ENCODE results near the gene LYZL1. TPM values are rescaled to one million over a fixed set of nuclear protein-coding genes. Genes with fewer than 3 reads are reported as not detected.

LYZL1 gene
- total RNA-seq, 1 experiment from 2014 or later: not detected

- CTCF ChIA-PET: no interaction called here
- DNase-seq: no peak
- Histone ChIP-seq H3K4me3 (no peak overlapping the region), H3K4me2 (no peak overlapping the region), H3K27ac (no peak overlapping the region), H4K20me1 (ENCODE audit: insufficient read depth) (no peaks in the 10 kb centered on the region), H3K9me2 (ENCODE audit: insufficient read depth) (no peaks in the 10 kb centered on the region), H3K9me3 (ENCODE audit: insufficient read depth, low read depth) (no peaks in the 10 kb centered on the region), H3K36me3 (ENCODE audit: low read depth) (no peaks in the 10 kb centered on the region), H3K79me2 (ENCODE audit: low read depth) (no peaks in the 10 kb centered on the region), H3F3A (ENCODE audit: insufficient read depth, low read depth) (peaks cover 5% of the 10 kb centered on the region; the same call in 1 of the 2 replicates), H2AFZ (no peak overlapping the region), H3K4me1 (replicated peaks; ENCODE audit: insufficient read depth) (peaks cover 33% of the 10 kb centered on the region), H3K27me3 (ENCODE audit: insufficient read depth, low read depth) (peaks cover 3% of the 10 kb centered on the region; the same call in 1 of the 2 replicates)
- TF ChIP-seq, protein P1, sequence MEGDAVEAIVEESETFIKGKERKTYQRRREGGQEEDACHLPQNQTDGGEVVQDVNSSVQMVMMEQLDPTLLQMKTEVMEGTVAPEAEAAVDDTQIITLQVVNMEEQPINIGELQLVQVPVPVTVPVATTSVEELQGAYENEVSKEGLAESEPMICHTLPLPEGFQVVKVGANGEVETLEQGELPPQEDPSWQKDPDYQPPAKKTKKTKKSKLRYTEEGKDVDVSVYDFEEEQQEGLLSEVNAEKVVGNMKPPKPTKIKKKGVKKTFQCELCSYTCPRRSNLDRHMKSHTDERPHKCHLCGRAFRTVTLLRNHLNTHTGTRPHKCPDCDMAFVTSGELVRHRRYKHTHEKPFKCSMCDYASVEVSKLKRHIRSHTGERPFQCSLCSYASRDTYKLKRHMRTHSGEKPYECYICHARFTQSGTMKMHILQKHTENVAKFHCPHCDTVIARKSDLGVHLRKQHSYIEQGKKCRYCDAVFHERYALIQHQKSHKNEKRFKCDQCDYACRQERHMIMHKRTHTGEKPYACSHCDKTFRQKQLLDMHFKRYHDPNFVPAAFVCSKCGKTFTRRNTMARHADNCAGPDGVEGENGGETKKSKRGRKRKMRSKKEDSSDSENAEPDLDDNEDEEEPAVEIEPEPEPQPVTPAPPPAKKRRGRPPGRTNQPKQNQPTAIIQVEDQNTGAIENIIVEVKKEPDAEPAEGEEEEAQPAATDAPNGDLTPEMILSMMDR (conservative IDR thresholded peaks at IDR 0.05): no peak
- TF ChIP-seq EZH2 (IDR thresholded peaks at IDR 0.05; ENCODE audit: low read depth): no peak
- POLR2A ChIA-PET (ENCODE audit: unreplicated experiment): no interaction called here
- intact Hi-C loops (cut with micrococcal nuclease; ENCODE audit: unreplicated experiment): no loop called here
- BruUV-seq (replicated peaks): no TSS peak
These were observed 32.8 kb downstream of the LYZL1 start for GRCh38 chr10:29321656-29322055.

GRCh38 chr10:29322918-29323317 lies 34.0 kb downstream of the LYZL1 start:
- no TSS peak for BruUV-seq (replicated peaks)
- Histone ChIP-seq H3K36me3 (ENCODE audit: low read depth) (no peaks in the 10 kb centered on the region), H3K27ac (no peak overlapping the region), H3K4me1 (replicated peaks; ENCODE audit: insufficient read depth) (peaks cover 24% of the 10 kb centered on the region), H3K9me3 (ENCODE audit: insufficient read depth, low read depth) (no peaks in the 10 kb centered on the region), H4K20me1 (ENCODE audit: insufficient read depth) (no peaks in the 10 kb centered on the region), H3K4me3 (no peak overlapping the region), H3K27me3 (ENCODE audit: insufficient read depth, low read depth) (peaks cover 3% of the 10 kb centered on the region; the same call in 1 of the 2 replicates), H3F3A (ENCODE audit: insufficient read depth, low read depth) (no peaks in the 10 kb centered on the region), H3K9me2 (ENCODE audit: insufficient read depth) (no peaks in the 10 kb centered on the region), H3K79me2 (ENCODE audit: low read depth) (no peaks in the 10 kb centered on the region), H3K4me2 (no peak overlapping the region), H2AFZ (no peak overlapping the region)
- ChIA-PET POLR2A (ENCODE audit: unreplicated experiment) (no interaction called here), CTCF (no interaction called here)
- intact Hi-C loops (cut with micrococcal nuclease; ENCODE audit: unreplicated experiment): no loop called here
- DNase-seq: no peak
- TF ChIP-seq, protein P1 (conservative IDR thresholded peaks at IDR 0.05): no peak
- TF ChIP-seq EZH2 (IDR thresholded peaks at IDR 0.05; ENCODE audit: low read depth): no peak

- peaks cover 22% of the 10 kb centered on the region; the same call in 1 of the 2 replicates for H3K4me1 ChIP-seq (replicated peaks; ENCODE audit: insufficient read depth)
- H3K27ac ChIP-seq: no peak overlapping the region
- intact Hi-C loops (cut with micrococcal nuclease; ENCODE audit: unreplicated experiment): no loop called here
- H4K20me1 ChIP-seq (ENCODE audit: insufficient read depth): no peaks in the 10 kb centered on the region
- POLR2A ChIA-PET (ENCODE audit: unreplicated experiment): no interaction called here
- CTCF ChIA-PET: no interaction called here
- H3K4me3 ChIP-seq: no peak overlapping the region
- no peak for DNase-seq
- H3K9me3 ChIP-seq (ENCODE audit: insufficient read depth, low read depth): no peaks in the 10 kb centered on the region
- BruUV-seq (replicated peaks): no TSS peak
- H3K79me2 ChIP-seq (ENCODE audit: low read depth): no peaks in the 10 kb centered on the region
- no peak overlapping the region for H3K4me2 ChIP-seq
- no peaks in the 10 kb centered on the region for H3K36me3 ChIP-seq (ENCODE audit: low read depth)
- H3F3A ChIP-seq (ENCODE audit: insufficient read depth, low read depth): no peaks in the 10 kb centered on the region
- H3K9me2 ChIP-seq (ENCODE audit: insufficient read depth): no peaks in the 10 kb centered on the region
- TF ChIP-seq, protein P1 (conservative IDR thresholded peaks at IDR 0.05): no peak
- TF ChIP-seq EZH2 (IDR thresholded peaks at IDR 0.05; ENCODE audit: low read depth): no peak
- peaks cover 3% of the 10 kb centered on the region; the same call in 1 of the 2 replicates for H3K27me3 ChIP-seq (ENCODE audit: insufficient read depth, low read depth)
- no peak overlapping the region for H2AFZ ChIP-seq
These were observed 34.5 kb downstream of the LYZL1 start for GRCh38 chr10:29323367-29323766.
